HG03039 (cell line): ENCODE results near the gene COX6A2.
A peak's percentile ranks its signal among the peaks of the same experiment; 100 is the strongest.
"Not testable (repeated sequence)": the region's sequence is repeated elsewhere in the genome, so short reads cannot be mapped to it uniquely, and the experiment has no call there.

Experiments
- ATAC-seq: cut with Tn5 transposase; IDR thresholded peaks from one replicate; pipeline ENCODE4 v1.9.1; 2021; ENCODE audit warnings: mild to moderate bottlenecking, moderate library complexity; ENCODE audit not compliant: unreplicated experiment

The COX6A2 gene

DNA sequence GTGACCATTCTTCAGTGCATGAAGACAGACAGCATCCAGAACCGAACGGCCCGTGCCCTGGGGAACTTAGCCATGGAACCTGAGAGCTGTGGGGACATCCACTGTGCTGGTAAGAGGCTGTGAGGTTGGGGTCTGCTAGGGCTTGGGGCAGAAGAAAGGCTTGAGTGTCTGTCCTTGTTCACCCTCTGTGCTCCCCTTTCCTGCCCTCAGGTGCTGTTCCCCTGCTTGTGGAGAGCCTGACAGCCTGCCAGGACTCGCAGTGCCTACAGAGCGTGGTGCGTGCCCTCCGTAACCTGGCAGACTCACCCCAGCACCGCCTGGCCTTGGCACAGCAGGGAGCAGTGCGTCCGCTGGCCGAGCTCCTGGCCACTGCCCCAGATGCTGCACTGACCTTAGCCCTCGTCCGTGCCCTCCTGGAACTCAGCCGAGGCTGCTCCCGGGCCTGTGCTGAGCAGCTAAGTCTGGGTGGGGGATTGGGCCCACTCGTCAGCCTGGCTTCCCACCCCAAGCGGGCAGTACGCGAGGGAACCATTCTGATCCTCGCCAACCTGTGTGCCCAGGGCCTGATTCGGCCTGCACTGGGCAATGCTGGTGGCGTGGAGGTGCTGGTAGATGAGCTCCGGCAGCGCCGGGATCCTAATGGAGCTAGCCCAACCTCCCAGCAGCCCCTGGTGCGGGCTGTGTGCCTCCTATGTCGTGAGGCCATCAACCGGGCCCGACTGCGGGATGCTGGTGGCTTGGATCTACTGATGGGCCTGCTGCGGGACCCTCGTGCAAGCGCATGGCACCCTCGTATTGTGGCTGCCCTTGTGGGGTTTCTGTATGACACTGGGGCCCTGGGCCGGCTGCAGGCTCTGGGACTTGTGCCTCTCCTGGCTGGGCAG, 34.0 kb upstream of the COX6A2 start:
- ATAC-seq = no peak

DNA sequence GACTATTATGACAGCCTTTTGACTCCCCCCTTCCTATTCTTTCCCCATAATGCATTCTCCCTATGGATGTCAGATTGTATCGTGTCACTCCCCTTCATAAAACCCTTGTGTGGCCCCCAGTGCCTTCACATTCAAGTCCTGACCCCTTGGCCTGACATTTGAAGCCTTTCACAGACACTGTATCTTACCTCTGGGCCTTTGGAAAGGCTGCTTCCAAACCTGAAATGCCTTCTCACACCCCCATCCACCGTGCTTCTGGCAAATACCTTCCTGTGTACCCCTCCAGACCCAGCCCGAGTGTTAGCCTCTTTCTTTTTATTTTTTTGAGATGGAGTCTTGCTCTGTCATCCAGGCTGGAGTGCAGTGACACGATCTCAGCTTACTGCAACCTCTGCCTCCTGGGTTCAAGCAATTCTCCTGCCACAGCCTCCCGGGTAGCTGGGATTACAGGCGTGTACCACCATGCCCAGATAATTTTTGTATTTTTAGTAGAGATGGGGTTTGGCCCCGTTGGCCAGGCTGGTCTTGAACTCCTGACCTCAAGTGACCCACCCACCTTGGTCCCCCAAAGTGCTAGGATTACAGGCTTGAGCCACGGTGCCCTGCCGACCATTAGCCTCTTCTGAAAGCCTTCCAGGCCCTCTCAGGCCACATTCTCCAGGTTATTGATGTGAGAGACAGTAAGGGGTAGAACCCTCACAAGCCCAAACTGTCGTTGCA, 33.2 kb upstream of the COX6A2 start:
- ATAC-seq = no peak

DNA sequence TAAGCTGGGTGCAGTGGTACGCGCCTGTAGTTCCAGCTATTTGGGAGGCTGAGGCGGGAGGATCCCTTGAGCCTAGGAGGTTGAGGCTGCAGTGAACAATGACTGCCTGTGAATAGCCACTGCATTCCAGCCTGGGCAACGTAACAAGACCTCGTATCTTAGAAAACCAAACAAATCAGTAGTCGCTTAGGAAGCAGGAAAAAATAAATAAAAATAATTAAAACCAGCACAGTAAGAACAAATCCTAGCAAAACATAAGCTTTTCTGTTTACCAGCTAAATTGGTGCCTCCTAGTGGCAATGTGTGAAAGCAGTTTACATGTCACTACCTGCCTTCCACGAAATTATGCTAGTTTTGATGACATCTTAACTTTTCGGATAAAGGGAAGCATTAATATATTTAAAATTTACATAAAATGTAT, 32.4 kb upstream of the COX6A2 start:
- no peak for ATAC-seq

DNA sequence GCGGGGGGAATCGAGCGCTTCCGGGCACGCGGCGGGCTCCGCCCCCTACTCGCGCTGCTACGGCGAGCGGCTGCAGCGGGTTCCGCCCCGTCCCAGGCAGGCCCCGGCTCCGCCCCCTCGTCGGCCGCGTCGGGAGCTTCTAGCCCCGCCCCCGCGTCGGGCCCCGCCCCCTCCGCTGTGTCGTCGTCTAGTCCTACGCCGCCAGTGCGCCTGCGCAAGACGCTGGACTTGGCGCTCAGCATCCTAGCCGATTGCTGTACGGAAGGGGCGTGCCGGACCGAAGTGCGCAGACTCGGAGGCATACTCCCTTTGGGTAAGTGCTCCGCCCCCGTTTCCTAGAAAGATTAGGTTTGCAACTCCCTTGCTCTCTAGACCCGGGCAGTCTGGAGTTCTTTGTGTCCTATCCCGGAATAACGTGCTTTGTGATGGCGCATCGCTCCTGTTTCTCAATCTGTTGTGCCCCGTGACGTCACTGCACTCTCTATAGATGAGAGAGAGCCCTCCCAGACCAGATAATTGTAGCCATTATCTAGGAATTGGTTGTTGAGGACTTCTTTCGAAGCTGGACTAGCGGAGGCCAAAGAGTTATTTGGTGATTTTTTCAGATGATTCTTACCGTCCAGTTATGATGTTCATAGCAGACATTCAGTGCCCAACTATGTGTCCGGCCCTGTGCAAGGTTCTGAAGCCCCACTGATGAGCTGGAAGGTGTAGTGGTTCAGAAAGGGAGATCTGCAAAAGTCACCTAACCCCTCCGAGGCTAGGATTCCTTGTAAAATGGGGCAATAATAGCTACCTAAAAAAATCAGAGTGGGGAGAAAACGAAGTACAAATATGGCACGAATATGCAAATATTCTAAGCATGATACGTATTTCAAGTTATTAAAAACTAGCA, 31.8 kb upstream of the COX6A2 start:
- ATAC-seq = peak; percentile 62

DNA sequence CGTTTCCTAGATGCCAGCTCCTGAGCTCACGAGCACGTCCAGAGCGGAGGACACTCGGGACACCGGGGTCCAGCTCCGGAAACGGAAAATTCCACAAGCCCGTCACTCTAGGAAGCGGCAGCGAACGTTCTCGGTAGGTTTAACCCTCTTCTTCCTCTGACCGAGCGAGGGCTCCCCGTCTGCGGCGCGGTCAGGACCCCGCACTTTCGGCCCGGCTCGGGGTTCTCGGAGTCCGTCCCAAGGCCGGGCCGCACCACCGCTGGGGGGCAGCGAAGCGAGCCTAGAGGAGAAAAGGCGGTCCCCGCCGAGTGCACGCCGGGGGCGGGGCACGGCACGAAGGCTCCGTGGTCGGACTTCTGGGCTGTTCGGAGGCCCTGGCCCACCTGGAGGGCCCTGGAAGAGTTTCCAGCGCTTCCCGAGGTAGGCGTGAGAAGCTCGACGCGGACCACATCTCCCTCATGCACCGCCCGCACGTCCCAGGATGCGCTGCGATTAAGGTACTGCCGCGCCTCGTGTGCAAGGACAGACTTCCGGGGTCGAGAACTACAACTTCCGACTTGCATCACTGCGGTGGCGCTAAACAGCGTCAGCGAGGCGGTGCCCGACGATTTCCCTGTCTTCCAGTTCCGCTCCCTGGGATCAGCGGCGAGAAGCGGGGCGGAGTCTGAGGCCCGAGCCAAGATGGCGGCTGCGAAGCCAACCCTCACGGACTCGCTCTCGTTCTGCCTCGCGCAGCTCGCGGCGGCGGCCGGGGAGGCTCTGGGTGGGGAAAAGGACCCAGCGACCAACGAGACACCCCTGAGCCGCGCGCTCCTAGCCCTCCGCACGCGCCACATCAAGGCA, 30.9 kb upstream of the COX6A2 start, which contains the start of gene ARMC5:
Gene ARMC5, plus strand, starts transcription at position 658 of the 843 bp plus-strand sequence. Its CDS starts 24 bp downstream, at position 682.
- ATAC-seq = peak; percentile 69

DNA sequence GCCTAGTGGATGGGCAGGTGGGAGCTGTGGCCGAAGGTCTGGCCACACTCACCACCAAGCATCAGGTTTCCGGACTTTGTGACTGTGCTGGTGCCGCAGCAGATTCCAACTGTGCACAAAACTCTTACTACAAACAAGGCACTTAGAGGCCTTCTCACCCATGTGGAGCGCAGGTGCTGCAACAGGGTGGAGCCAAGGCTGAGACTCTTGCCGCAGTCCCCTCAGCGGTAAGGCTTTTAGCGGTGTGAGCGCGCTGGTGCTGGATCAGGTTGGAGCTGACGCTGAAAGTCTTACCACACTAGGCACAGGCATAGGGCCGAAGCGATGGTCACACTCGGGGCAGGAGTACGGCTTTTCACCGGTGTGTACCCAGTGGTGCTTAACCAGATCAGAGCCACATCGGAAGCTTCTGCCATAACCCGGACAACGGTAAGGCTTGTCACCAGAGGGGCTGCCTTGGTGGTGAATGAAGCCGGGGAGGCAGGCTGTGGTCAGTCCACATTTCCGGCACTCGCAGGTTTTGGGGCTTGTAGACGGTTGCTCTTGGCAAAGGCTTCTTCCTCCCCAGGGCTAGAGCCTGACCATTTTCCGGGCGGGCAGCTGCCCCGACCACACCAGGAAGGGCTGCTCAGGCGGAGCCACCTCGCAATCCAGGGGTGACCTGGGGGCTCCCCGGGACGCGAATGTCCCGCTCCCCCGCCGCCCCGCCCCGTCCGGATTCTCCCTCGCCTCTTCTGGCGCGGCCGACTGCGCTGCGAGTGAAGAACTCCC, 30.1 kb upstream of the COX6A2 start:
- ATAC-seq = peak; percentile 1

DNA sequence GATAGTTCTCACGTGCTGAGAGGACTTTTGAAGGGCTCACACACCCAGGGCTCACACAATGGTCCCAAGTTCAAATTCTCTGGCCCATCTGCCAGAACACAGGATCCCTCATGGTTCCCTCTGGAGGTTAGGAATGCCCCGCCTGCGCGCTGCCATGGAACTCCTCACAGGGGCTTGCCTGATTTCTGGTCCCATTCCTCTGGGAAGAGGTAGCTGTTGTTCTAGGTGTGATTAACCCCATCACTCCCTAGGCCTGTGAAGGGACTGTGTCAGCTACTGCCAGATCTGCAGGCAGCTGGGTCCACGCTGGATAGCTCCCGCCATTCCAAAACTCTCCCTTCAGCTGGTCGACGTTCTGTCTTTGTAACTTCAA, 28.8 kb upstream of the COX6A2 start:
- ATAC-seq = no peak

DNA sequence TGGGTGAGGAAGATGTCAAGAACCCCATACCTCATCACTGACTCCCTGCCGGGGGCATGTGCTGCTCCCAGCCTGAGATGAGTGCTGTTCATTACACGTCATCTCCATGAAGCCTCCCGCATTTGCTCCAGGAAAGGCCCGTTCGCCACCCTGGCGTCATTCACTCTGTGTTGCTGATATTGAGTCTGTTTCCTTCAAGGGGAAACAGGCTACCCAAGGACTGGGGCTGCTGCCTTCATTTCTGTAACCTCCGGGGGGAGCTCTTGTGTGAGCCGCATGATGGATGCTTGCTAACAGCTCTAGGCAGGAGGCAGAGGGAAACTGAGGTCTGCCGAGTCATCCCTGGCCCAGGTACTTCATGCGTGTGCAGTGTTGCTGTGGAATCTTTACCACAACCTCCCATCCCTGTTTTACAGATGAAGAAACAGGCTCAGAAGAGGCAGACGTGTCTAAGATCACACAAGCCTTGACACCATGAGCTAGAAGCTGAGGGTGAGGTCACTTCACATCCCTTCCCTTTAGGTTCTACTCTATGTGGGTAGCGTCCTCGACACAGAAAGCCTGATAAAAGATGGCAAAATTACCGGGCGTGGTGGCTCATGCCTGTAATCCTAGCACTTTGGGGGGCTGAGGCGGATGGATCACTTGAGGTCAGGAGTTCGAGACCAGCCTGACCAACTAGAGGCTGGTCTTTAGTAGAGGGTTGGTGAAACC, 27.6 kb upstream of the COX6A2 start:
- no peak for ATAC-seq

DNA sequence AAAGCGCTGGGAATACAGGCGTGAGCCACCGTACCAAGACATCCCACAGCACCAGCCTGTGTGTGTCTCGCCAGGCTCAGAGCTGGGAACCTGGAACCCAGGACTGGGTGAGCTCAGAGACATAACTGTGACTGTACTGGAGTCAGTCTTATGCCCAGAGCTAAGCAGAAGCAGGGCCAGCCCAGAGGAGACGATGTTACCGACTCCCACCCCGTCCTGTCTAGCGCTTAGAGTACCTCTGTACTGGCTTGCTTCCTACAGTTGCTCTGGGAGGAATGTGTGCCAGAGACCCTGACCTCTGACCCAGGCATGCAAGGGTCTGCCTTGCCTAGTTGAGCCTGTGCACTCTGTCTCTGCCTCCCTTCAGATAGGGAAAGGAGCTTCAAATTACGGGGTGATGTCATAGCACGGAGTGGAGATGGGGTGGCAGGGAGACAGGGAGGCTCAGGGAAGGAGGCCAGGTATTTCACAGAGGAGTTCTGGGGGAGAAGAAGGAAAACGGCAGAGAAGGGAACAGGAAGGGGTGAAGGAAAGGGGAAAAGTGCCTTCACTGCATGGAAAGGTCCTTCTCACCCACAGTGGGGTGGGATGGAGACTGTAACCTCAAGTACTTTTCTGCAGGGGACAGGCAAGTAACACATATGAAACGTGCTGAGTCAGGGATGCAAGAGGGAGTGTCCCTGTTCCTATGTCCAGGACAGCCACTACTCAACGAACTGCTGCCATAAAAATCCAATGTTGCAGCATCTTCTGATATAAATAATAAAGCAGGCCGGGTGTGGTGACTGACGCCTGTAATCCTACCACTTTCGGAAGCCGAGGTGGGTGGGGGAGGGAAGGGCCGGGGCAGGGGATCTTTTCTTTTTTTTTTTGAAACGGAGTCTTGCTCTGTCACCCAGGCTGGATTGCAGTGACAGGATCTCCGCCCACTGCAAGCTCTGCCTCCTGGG, 25.4 kb upstream of the COX6A2 start:
- ATAC-seq = no peak

DNA sequence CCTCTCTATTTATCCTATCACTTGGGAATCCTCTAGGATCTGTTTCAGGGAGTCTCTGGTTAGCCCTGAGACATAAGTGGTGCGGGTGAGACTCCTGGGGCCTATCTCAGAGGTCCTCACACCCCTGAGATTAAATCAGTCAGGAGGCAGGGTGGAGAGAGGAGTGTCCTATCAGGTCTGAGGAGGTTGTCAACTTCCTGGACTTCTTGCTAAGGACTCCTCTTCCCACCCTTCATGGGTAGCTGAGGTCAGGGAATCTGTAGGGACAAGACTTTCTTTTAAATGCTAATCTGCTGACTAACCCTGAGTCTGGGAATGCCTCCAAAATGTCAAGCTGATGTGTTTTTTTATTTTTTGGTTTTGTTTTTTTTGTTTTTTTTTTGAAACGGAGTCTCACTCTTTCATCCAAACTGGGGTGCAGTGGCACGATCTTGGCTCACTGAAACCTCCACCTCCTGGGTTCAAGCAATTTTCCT, 24.5 kb upstream of the COX6A2 start:
- no peak for ATAC-seq

DNA sequence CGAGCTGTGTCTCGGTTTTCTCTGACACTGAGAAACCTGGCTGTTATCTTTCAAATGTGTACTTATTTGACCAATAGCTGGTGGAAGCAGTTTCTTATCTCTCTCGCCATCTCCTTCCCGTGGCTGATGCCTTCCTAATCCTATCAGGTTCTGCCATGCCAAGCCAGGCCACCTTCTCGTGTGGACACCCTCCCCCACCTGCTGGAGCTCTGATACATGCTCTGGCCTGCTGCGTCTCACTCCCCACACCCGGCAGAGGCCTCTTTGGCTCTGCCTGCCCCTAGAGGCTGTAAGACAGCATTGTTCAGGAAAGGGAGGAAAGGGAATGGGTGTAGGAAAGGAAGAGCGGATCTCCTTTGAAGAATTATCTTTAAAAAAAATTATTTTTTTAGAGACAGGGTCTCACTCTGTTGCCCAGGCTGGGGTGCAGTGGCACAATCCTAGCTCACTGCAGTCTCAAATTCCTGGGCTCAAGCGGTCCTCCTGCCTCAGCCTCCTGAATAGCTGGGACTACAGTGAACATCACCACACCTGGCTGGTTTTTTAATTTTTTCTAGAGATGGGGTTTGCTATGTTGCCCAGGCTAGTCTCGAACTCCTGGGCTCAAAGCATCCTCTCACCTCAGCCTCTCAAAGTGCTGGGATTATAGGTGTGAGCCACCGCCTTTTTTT, 23.7 kb upstream of the COX6A2 start:
- ATAC-seq = no peak

DNA sequence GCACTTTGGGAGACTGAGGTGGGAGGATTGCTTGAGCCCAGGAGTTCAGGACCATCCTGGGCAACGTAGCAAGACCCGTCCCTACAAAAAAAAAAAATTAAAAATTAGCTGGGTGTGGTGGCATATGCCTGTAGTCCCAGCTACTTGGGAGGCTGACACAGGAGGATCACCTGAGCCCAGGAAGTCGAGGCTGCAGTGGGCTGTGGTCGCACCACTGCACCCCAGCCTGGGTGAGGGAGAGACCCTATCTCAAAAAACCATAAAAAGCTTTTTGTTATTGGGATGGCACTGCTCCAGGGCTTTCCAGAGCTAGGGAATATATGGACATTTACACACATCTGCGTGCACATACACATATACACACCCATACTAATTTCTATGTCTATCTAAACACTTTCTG, 23.0 kb upstream of the COX6A2 start:
- ATAC-seq = no peak

DNA sequence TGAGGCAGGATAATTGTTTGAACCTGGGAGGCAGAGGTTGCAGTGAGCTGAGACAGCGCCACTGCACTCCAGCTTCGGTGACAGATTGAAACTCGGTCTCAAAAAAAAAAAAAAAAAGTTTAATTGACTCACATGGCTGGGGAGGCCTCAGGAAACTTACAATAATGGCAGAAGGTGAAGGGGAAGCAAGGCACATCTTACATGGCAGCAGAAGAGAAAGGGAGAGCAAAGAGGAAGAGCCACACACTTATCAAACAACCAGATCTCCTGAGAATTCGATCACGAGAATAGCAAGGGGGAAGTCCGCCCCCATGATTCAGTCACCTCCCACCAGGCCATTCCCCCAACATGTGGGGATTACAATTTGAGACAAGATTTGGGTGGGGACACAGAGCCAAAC, 17.8 kb upstream of the COX6A2 start:
- not testable (repeated sequence) for ATAC-seq

DNA sequence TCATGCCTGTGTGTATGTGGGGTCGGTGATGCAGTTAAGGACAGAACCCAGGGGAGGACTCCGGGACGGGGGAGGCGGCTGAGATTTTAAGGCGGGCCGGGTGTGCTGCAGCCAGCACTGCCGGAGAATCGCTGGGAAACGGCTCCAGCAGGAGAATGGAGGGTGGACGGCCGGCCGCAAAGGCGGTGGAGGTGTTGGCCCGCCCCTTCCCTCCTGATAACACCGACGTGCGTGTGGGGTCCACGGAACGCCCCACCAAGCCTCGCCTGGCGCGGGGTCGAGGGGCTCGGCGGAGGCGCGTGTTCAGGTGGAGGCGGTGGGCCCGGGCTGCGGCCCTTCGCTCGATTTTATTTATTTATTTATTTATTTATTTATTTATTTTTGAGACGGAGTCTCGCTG, 13.8 kb upstream of the COX6A2 start:
- ATAC-seq = no peak

DNA sequence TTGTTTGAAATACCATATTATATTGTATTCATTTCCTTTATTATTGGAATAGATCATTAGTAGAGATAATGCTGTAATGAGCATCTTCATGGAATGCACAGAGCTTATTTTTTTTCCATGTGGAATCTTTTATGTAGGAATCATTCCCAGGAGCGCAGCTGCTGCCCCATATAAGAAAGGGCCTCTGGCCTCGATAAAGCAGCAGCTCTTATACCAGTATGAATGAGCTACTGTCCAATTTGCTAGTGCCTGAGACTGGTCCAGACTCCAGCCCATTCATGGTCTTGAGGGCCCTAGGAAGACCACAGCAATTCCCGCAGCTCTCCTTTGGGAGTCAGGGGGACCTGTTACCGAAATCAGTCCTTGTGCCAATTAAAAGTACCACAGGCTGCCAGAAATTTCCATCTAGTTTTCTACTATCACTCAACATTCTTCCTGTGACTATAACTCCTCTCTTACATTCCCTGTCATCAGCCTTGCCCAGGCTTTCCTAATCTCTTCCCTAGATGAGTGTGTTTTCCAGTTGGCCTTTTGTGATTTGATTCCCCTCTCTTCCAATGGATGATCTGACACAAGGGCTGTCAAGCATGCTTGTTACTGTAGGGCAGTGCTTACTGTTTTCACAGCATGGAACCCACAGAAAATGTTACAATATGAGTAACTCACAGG, 12.5 kb upstream of the COX6A2 start:
- ATAC-seq = no peak

DNA sequence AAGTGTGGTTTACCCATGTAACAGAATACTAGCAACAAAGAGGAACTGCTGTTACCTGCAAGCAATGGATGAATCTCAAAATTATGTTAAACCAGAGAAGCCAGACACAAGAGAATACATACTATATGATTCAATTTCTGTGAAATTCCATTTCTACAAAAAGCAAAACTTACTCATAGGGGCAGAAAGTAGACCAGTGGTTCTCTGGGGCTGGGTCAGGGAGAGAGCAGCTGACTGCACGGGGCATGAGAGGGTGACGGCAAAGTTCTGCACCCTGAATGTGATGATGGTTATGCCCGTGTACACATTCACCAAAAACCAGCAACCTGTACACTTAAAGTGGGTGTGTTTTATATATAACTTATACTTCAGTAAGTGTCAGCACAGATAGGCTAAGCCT, 11.4 kb upstream of the COX6A2 start:
- ATAC-seq = no peak
